Measurements from ENCODE around the gene GET4. TPM values are rescaled to one million over a fixed set of nuclear protein-coding genes. Genes with fewer than 3 reads are reported as not detected.

The GET4 gene
- polyA plus RNA-seq, 1 experiment = 21.7 TPM

GRCh38 chr7:920351-921070, 44.2 kb downstream of the GET4 start:
- no peaks in the 10 kb centered on the region for H3K36me3 ChIP-seq (ENCODE audit: control insufficient read depth, insufficient read depth, low read length)
- no peaks in the 10 kb centered on the region for H3K27me3 ChIP-seq (ENCODE audit: control insufficient read depth, insufficient read depth, low read length)
- CTCF ChIA-PET = no interaction called here
- TF ChIP-seq CTCF (IDR thresholded peaks at IDR 0.05; ENCODE audit: insufficient read depth, low read depth, low read length) = no peak
- DNase-seq (ENCODE audit: low read depth) = no peak
- POLR2A ChIA-PET = no interaction called here
- no peak overlapping the region for H3K4me3 ChIP-seq (ENCODE audit: low read depth, low read length)

GRCh38 chr7:921071-921461, 44.7 kb downstream of the GET4 start:
- H3K36me3 ChIP-seq (ENCODE audit: control insufficient read depth, insufficient read depth, low read length) = no peaks in the 10 kb centered on the region
- ChIA-PET CTCF (no interaction called here), POLR2A (no interaction called here)
- no peak for DNase-seq (ENCODE audit: low read depth)
- H3K27me3 ChIP-seq (ENCODE audit: control insufficient read depth, insufficient read depth, low read length) = no peaks in the 10 kb centered on the region
- no peak for TF ChIP-seq CTCF (IDR thresholded peaks at IDR 0.05; ENCODE audit: insufficient read depth, low read depth, low read length)
- no peak overlapping the region for H3K4me3 ChIP-seq (ENCODE audit: low read depth, low read length)

DNA sequence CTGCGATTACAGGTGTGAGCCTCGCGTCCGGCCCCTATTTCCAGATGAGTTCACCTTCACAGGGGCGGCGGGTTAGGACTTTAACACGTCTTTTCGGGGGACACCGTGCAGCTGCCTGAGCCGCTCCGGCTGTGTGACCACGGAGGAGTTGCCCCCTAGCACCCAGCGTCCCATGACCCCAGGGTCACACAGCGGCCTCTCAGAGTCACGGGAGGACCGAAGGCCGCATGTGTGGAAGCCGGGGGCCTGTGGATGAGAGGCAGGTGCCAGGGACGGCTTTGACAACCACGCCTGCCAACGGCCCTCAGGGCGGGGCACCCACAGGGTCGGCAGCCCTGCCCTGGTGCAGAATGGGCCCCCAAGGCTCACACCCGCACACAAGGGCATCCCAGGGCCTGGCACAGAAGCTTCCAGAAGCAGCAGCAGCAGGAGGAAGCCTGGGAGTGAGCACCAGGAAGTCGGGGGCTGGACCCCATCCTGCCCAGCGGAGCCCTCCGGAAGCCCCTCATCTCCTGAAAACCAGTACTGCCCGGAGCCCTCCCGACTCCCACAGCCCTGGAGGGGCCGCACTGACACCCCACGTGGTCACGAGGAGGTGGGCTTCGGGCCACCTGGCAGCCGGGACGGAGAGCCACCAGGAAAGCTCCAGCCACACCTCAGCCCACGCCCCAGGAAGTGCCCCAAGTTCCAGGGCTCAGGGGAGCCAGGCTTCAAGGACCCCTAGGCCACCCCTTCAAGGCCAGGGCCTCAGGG, 45.4 kb downstream of the GET4 start:
- no peaks in the 10 kb centered on the region for H3K27me3 ChIP-seq (ENCODE audit: control insufficient read depth, insufficient read depth, low read length)
- no peak for DNase-seq (ENCODE audit: low read depth)
- no peaks in the 10 kb centered on the region for H3K36me3 ChIP-seq (ENCODE audit: control insufficient read depth, insufficient read depth, low read length)
- ChIA-PET POLR2A (no interaction called here), CTCF (interaction anchor here (1.0 kb wide), 1 partner anchor 14 kb away, joined by 3 read pairs; no protein-coding TSS in a partner anchor)
- H3K4me3 ChIP-seq (ENCODE audit: low read depth, low read length) = no peak overlapping the region
- TF ChIP-seq CTCF (IDR thresholded peaks at IDR 0.05; ENCODE audit: insufficient read depth, low read depth, low read length) = no peak

DNA sequence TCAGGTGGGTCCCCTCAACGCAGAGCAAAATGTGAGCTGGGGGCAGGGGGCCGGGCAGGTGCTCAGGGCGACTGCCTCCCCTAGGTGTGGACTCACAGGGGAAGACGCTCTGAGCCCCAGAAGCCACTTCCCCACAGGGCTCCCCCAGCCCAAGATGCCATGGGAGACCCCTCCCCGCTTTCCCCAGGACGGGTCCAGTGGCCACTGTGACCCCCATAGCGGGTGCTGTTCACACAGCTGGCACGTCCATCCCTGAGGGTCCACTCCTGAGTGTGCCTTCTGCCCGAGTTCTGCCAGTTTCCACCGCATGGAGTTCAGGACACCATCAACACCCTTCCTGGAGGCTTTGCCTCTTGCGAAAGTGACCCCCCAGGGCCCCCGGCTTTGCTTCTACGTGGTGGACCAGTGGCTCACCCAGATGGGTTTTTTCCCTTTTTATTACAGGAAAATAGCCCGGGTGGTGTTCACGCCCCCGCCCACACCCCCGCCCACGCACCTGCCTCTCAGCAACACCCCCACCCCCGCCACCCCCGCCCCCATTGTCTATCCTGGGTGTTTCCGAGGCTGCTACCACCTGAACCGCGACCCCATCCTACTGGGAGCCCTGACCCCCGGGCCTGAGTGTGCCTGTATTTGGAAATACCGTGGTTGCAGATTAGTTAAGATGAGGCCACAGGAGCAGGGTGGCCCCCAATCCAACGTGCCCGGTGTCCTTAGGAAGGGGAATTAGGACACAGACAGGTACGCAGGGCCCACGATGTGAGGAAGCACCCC, 46.2 kb downstream of the GET4 start:
- DNase-seq (ENCODE audit: low read depth) = no peak
- TF ChIP-seq CTCF (IDR thresholded peaks at IDR 0.05; ENCODE audit: insufficient read depth, low read depth, low read length) = no peak
- ChIA-PET POLR2A (no interaction called here), CTCF (interaction anchor here (0.9 to 1.0 kb wide), 3 partner anchors 12 to 47 kb away, joined by 3 read pairs; no protein-coding TSS in a partner anchor)
- Histone ChIP-seq H3K4me3 (ENCODE audit: low read depth, low read length) (no peak overlapping the region), H3K36me3 (ENCODE audit: control insufficient read depth, insufficient read depth, low read length) (no peaks in the 10 kb centered on the region), H3K27me3 (ENCODE audit: control insufficient read depth, insufficient read depth, low read length) (no peaks in the 10 kb centered on the region)

All from BJ (cell line).